ENCODE measurements around the gene DHRS4. TPM values are rescaled to one million over a fixed set of nuclear protein-coding genes. Genes with fewer than 3 reads are reported as not detected.
"Not testable (repeated sequence)": the region's sequence is repeated elsewhere in the genome, so short reads cannot be mapped to it uniquely, and the experiment has no call there.

DHRS4 gene
- total RNA-seq, 1 donor from 2014 or later: 29.7 TPM

DNA sequence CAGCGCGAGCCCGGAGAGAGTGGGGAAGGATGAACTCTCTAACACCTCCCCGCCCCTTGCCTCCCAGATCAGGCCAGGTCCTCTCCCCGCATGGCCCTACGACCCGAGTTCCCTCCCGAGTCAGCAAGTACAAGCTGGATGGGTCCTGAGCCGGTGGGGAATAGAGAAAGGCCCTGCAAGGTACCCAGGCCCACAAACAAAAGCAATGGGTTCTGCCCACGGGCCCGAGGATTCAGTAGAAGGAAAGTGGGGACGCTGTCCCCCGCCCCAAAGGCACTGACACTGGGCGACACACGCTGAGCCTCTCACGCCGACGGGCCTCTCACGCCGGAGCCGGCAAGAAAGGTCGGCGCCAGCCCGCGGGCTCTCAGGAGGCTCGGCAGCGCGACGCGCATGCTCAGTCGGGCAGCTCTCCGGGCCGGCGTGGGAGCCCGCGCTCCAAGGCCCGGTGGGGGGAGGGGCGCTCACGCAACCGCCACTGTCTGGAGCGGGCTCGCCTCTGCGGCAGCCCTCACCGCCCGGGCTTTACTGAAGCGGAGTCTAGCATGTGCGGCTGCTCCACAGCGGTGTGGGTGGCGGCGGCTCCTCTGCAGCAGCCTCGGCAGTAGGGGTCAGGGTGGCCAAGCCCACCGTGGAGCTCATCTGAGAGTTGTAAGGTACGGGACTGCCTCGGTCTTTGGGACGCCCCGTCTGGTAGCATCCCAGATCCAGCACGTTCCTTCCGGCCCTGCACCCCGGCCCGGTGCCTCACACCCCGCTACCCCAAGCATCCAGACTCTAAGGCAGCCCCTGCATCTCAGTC, 16.1 kb downstream of the DHRS4 start:
- ATAC-seq (peak; percentile 90), DNase-seq (ENCODE audit: missing footprints) (peak; percentile 74)
- intact Hi-C loops (cut with DNase I): not testable (repeated sequence)

DNA sequence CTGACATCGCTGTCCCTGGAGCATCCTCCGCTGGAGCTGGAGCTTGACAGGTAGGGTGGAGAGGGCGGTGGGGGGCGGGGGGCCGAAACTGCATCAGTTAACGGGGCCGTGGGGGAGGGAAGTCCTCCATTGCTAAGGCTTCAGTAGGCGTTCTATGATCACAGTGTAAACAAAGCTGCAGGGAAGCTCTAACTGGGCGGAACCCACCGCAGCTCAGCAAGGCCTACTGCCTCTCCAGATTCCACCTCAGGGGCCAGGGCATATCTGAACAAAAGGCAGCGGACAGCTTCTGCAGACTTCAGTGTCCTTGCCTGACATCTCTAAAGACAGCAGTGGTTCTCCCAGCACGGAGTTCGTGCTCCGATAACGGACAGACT, 16.7 kb downstream of the DHRS4 start:
- intact Hi-C loops (cut with DNase I); ATAC-seq; DNase-seq (ENCODE audit: missing footprints): not testable (repeated sequence)

DNA sequence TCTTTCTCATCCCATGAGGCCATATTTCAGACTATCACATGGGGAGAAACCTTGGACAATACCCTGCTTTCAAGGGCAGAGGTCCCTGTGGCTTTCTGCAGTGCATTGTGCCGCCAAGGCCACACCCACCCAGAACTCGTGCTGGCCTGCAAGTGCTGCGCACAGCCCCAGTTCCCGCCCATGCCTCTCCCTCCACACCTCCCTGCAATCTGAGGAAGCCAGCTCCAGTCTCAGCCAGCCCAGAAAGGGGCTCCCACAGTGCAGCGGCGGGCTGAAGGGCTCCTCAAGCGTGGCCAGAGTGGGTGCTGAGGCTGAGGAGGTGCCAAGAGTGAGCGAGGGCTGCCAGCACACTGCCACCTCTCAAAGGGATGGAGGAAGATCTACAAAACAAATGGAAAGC, 19.6 kb downstream of the DHRS4 start:
- intact Hi-C loops (cut with DNase I); DNase-seq (ENCODE audit: missing footprints): not testable (repeated sequence)

DNA sequence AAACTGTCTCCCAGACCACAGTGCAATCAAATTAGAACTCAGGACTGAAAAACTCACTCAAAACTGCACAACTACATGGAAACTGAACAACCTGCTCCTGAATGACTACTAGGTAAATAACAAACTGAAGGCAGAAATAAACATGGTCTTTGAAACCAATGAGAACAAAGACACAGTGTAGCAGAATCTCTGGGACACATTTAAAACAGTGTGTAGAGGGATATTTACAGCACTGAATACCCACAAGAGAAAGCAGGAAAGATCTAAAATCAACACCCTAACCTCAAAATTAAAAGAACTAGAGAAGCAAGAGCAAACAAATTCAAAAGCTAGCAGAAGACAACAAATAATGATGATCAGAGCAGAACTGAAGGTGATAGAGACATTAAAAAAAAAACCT, 20.5 kb downstream of the DHRS4 start:
- intact Hi-C loops (cut with DNase I); DNase-seq (ENCODE audit: missing footprints); ATAC-seq: not testable (repeated sequence)

More for the DNA sequence above, 19.6 kb downstream of the DHRS4 start:
- ATAC-seq: not testable (repeated sequence)

- intact Hi-C loops (cut with DNase I); DNase-seq (ENCODE audit: missing footprints): not testable (repeated sequence)
- ATAC-seq: peak; percentile 73
Observed at GRCh38 chr14:23977208-23977607, 23.6 kb downstream of the DHRS4 start.

DNA sequence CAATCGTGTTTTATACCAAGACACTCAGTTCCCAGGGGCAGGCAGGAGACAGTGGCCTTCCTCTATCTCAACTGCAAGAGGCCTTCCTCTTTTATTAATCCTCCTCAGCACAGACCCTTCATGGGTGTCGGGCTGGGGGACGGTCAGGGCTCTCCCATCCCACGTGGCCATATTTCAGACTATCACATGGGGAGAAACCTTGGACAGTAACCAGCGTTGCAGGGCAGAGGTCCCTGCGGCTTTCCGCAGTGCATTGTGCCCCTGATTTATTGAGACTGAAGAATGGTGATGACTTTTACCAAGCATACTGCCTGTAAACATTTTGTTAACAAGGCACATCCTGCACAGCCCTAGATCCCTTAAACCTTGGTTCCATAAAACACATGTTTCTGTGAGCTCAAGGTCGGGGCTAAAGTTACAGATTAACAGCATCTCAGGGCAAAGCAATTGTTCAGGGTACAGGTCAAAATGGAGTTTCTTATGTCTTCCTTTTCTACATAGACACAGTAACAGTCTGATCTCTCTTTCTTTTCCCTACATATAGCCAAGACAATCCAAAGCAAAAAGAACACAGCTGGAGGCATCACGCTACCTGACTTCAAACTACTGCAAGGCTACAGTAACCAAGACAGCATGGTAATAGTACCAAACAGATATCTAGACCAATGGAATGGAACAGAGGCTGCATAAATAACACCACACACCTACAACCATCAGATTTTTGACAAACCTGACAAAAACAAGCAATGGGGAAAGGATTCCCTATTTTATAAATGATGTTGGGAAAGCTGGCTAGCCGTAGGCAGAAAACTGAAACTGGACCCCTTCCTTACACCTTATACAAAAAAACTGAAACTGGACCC, 28.6 kb downstream of the DHRS4 start:
- ATAC-seq; intact Hi-C loops (cut with DNase I); DNase-seq (ENCODE audit: missing footprints): not testable (repeated sequence)

- DNase-seq (ENCODE audit: missing footprints): no peak
- ATAC-seq: peak; percentile 78
- intact Hi-C loops (cut with DNase I): loop anchor here (5.0 kb wide), 1 partner anchor 52 kb away; no protein-coding TSS in a partner anchor
Observed at GRCh38 chr14:23984891-23985602, 31.5 kb downstream of the DHRS4 start.

DNA sequence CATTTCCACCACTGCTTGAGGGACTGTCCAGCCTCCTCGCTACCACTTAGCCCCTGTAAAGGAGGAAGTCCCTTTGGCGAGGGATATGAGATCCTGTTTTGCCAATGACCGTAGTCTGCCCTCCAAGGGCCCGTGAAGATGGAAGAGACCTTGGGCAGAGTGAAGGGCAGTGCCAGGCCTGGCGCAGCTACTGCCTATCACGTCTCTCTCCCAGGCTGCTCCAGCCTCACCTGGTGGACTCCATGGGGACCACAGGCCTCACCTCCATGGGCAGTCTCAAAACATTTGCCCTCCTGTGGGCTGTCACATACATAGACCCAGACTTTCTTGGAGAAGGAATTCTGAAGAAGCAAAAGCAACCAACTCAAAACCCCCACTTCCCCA, 34.6 kb downstream of the DHRS4 start:
- ATAC-seq; DNase-seq (ENCODE audit: missing footprints): not testable (repeated sequence)
- intact Hi-C loops (cut with DNase I): loop anchor here (5.0 kb wide), 1 partner anchor 49 kb away; no protein-coding TSS in a partner anchor

GRCh38 chr14:23988607-23989363, 35.2 kb downstream of the DHRS4 start, which contains the start of gene DHRS4L2:
TSS of gene DHRS4L2 (plus strand) at chr14:23988929. CDS start at chr14:23988948, 19 bp downstream.
- ATAC-seq (peak; percentile 85), DNase-seq (ENCODE audit: missing footprints) (peak; percentile 87)
- intact Hi-C loops (cut with DNase I): loop anchor here (5.0 kb wide), 1 partner anchor 49 kb away; no protein-coding TSS in a partner anchor

DNA sequence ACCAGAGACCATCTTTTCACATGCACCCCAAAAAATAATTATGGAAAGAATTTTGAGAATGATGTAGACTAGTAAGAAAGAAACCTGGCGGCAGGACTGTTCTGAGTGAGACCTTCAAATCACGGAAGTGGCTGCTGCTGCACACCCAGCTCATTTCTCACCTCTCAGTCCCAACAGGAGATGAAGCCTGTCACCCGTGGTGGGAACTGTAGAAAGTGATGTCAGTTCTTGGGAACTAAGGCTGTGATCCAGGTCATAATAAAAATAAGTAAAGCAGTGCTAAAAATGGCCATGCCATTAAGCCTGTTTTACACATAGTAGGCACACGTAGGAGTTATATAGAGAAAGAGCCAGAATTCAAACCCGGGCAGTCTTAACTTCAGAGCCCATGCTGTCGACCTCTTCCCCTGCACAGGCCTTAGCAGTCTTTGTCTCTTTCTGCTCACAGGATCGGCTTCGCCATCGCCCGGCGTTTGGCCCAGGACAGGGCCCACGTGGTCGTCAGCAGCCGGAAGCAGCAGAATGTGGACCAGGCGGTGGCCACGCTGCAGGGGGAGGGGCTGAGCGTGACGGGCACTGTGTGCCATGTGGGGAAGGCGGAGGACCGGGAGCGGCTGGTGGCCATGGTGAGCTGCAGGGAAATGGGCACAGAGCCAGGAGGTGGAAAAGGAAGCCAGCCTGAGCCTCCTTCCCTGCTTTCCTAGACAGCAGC, 36.3 kb downstream of the DHRS4 start:
- intact Hi-C loops (cut with DNase I): loop anchor here (5.0 kb wide), 1 partner anchor 47 kb away; no protein-coding TSS in a partner anchor
- DNase-seq (ENCODE audit: missing footprints); ATAC-seq: not testable (repeated sequence)

DNA sequence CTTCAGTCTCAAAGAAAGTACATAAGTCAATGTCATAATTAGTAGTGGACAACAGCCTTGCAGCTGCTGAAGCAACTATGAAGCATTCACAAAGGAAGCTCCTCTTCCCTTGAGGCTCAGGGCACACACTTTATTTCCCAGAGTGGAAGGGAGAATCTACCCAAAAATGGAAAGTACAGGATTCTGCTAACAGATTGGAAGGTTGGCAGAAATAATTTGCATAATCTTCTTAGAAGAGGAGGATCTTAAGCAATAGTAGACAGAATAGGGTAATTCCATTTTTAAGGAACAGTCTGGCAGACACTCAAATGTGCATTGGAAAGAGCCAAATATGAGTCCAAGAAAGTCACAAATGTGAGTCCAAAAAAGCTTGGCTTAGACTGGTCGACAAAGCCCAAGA, 37.4 kb downstream of the DHRS4 start:
- intact Hi-C loops (cut with DNase I); DNase-seq (ENCODE audit: missing footprints); ATAC-seq: not testable (repeated sequence)

- DNase-seq (ENCODE audit: missing footprints); ATAC-seq; intact Hi-C loops (cut with DNase I): not testable (repeated sequence)
Observed at GRCh38 chr14:23993042-23993441, 39.5 kb downstream of the DHRS4 start.

GRCh38 chr14:23996009-23996408, 42.4 kb downstream of the DHRS4 start:
- DNase-seq (ENCODE audit: missing footprints); ATAC-seq; intact Hi-C loops (cut with DNase I): not testable (repeated sequence)

DNA sequence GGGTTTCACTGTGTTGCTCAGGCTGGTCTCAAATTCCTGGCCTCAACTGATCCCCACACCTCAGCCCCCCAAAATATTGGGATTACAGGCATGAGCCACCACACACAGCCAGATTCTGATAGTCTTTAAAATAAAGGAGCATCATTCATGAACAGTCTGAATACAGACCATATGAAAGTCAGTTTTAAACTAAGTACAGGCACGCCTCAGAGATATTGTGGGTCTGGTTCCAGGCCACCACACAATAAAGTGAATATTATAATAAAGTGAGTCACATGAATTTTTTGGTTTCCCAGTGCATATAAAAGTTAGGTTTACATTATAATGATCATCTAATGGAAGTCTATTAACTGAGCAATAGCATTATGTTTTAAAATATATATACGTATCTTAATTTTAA, 43.3 kb downstream of the DHRS4 start:
- ATAC-seq; intact Hi-C loops (cut with DNase I); DNase-seq (ENCODE audit: missing footprints): not testable (repeated sequence)

GRCh38 chr14:23999640-24000039, 46.1 kb downstream of the DHRS4 start:
- intact Hi-C loops (cut with DNase I); ATAC-seq; DNase-seq (ENCODE audit: missing footprints): not testable (repeated sequence)

DNA sequence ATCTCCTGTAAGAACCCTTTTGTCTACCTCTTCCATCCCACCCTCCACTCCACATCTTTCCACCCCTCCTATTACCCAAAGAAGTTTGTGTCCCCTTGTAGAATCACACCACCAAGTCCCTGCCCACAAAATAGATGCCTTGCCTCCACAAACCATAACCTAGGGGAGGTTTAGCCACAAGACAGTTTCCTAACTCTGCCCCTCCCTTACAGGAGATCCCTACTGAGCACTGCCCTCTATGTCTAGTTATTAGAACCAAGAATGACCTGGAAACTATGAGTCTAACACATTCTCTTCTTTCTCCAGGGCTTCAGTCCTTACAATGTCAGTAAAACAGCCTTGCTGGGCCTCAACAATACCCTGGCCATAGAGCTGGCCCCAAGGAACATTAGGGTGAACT, 47.5 kb downstream of the DHRS4 start:
- ATAC-seq; DNase-seq (ENCODE audit: missing footprints); intact Hi-C loops (cut with DNase I): not testable (repeated sequence)

DNA sequence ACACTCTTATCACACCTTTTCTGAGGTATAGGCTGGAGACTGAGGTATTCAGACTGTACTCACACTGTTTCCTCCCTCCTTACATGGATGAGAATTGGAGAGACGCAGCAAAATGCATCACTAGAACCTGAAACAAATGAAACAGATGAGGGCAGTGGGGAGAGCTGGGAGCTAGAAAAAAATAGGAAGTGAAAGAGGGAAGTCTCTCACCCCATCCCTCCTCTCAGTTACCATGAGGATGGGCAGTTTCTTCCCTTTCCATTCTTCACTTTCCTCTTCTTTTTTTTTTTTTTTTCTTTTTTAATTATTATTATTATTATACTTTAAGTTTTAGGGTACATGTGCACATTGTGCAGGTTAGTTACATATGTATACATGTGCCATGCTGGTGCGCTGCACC, 48.1 kb downstream of the DHRS4 start:
- ATAC-seq; intact Hi-C loops (cut with DNase I); DNase-seq (ENCODE audit: missing footprints): not testable (repeated sequence)
